K562 (cell line): Measurements from ENCODE around the gene PUM2. TPM values are rescaled to one million over a fixed set of nuclear protein-coding genes. Genes with fewer than 3 reads are reported as not detected.

Experiments used
- ATAC-seq: fragments of 200-7000 bp; cut with Tn5 transposase; 3 replicates; pipeline ENCODE4 v1.9.1; 2020; ENCODE audit warnings: moderate library complexity
- BruUV-seq: library from RNA; stranded (reverse); fragments of 400-500 nt; replicated peaks from 2 replicates; lab custom pipeline; 2021; lab: Mats Ljungman, UMichigan
- CTCF ChIA-PET: fragments of 300-600 bp; formaldehyde crosslinking; extraction: SDS; loops from one replicate; lab custom pipeline; 2021; ENCODE audit warnings: low intra/inter-chr PET ratio; lab: Yijun Ruan, JAX
- POLR2A ChIA-PET: fragments of 300-600, 350-650 bp; sonication (Branson Sonifier 250); formaldehyde crosslinking; extraction: SDS; loops from one replicate; lab custom pipeline; 2021; ENCODE audit warnings: antibody characterized with exemption, inconsistent platforms; lab: Yijun Ruan, JAX
- DNase-seq, 4 experiments: peaks; one replicate each; pipeline versions ENCODE4 v3.0.0 to v3.0.0-alpha.2; 2011 to 2018; ENCODE audit warnings: low spot score in 3 of 4, mixed read lengths in 3 of 4; ENCODE audit errors: extremely low read depth in 1 of 4
- FAIRE-seq: peaks from 2 replicates; lab custom pipeline; 2011; peaks lifted over from hg19 to GRCh38; lab: Jason Lieb, UNC
- H2AFZ ChIP-seq: 2 replicates; pipeline ENCODE4 v1.6.0; 2011; ENCODE audit warnings: low read depth, low read length, control low read depth, inconsistent platforms
- H3K27ac ChIP-seq: fragments of 200-600 bp; 3 replicates; pipeline ENCODE4 v1.8.0; 2011; ENCODE audit warnings: low read depth, mild to moderate bottlenecking, control low read depth, inconsistent platforms, low read length, moderate library complexity, mixed read lengths; ENCODE audit errors: extremely low read depth
- H3K27me3 ChIP-seq, 2 experiments: fragments of 300-600 bp in 1 of 2; 2 replicates in 1 of 2; 3 replicates in 1 of 2; pipeline versions ENCODE4 v1.6.0 to v1.8.0; 2011; ENCODE audit warnings: inconsistent platforms in 2 of 2, low read length in 2 of 2, mild to moderate bottlenecking in 1 of 2, mixed read lengths in 1 of 2, moderate library complexity in 1 of 2; ENCODE audit not compliant: control insufficient read depth in 2 of 2, insufficient read depth in 2 of 2
- H3K36me3 ChIP-seq: fragments of 300-600 bp; 3 replicates; pipeline ENCODE4 v1.8.0; 2011; ENCODE audit warnings: mild to moderate bottlenecking, low read length, inconsistent platforms; ENCODE audit not compliant: control insufficient read depth, insufficient read depth
- H3K4me1 ChIP-seq, 2 experiments: fragments of 200-600 bp in 1 of 2; replicated peaks in 1 of 2; 2 replicates in 1 of 2; 3 replicates in 1 of 2; pipeline versions ENCODE4 v1.5.1 to v1.8.0; 2011; ENCODE audit warnings: inconsistent platforms in 2 of 2, low read length in 2 of 2, mild to moderate bottlenecking in 1 of 2, mixed read lengths in 1 of 2, moderate library complexity in 1 of 2; ENCODE audit not compliant: control insufficient read depth in 2 of 2, insufficient read depth in 2 of 2
- H3K4me2 ChIP-seq: 2 replicates; pipeline ENCODE4 v1.6.1; 2011; ENCODE audit warnings: low read length, control low read depth, inconsistent platforms, mixed read lengths; ENCODE audit not compliant: insufficient read depth
- H3K4me3 ChIP-seq: fragments of 200-600 bp; sonication (generic), shearing (Covaris generic); 2 replicates; pipeline ENCODE4 v1.5.1; 2016; ENCODE audit warnings: control low read depth, inconsistent platforms
- H3K79me2 ChIP-seq: fragments of 200-600 bp; 3 replicates; pipeline ENCODE4 v1.8.0; 2011; ENCODE audit warnings: low read length, inconsistent platforms; ENCODE audit not compliant: control insufficient read depth, insufficient read depth
- H3K9ac ChIP-seq, 2 experiments: 2 replicates each; pipeline versions ENCODE4 v1.6.0 to v1.6.1; 2011; ENCODE audit warnings: low read depth in 2 of 2, low read length in 2 of 2, control low read depth in 1 of 2, inconsistent platforms in 1 of 2, mild to moderate bottlenecking in 1 of 2, mixed read lengths in 1 of 2; ENCODE audit not compliant: insufficient read depth in 1 of 2
- H3K9me1 ChIP-seq: one replicate; pipeline ENCODE4 v1.6.0; 2011; ENCODE audit warnings: inconsistent platforms, mild to moderate bottlenecking, low read length, moderate library complexity; ENCODE audit not compliant: control insufficient read depth, insufficient read depth
- H3K9me3 ChIP-seq: replicated peaks from 2 replicates; pipeline ENCODE4 v1.5.1; 2011; ENCODE audit warnings: low read depth, low read length, inconsistent platforms; ENCODE audit not compliant: control insufficient read depth, insufficient read depth
- H4K20me1 ChIP-seq: replicated peaks from 2 replicates; pipeline ENCODE4 v1.6.1; 2011; ENCODE audit warnings: low read length, inconsistent platforms, mixed read lengths; ENCODE audit not compliant: control insufficient read depth, insufficient read depth
- CCNT2 ChIP-seq: IDR thresholded peaks from 2 replicates; pipeline ENCODE4 v1.6.1; 2011; ENCODE audit warnings: borderline replicate concordance, low read depth, mild to moderate bottlenecking, moderate library complexity, mixed read lengths, low read length; ENCODE audit not compliant: insufficient read length; ENCODE audit errors: extremely low read depth
- CUX1 ChIP-seq: fragments of 200-800 bp; sonication (Bioruptor generic); IDR thresholded peaks from 2 replicates; pipeline ENCODE4 v1.6.1; 2016; ENCODE audit warnings: missing genetic modification characterization, missing compliant biosample characterization
- ELF1 ChIP-seq: fragments of 200-800 bp; sonication (Bioruptor generic); IDR thresholded peaks from 2 replicates; pipeline ENCODE4 v1.6.1; 2016; ENCODE audit warnings: missing genetic modification characterization, missing compliant biosample characterization
- EP300 ChIP-seq: IDR thresholded peaks from 2 replicates; pipeline ENCODE4 v1.6.1; 2012; ENCODE audit warnings: low read length, improper control_type of control experiment
- HEY1 ChIP-seq: fragments of 250-450 bp; sonication (Bioruptor Pico); IDR thresholded peaks from 2 replicates; pipeline ENCODE4 v1.5.0; 2020; ENCODE audit warnings: mild to moderate bottlenecking, moderate library complexity, borderline replicate concordance
- KLF1 ChIP-seq: fragments of 450-650 bp; IDR thresholded peaks from 2 replicates; pipeline ENCODE4 v1.6.1; 2016; ENCODE audit warnings: missing genetic modification characterization, missing compliant biosample characterization
- KLF6 ChIP-seq: fragments of 250-450 bp; sonication (Bioruptor Pico); IDR thresholded peaks from 2 replicates; pipeline ENCODE4 v1.4.0; 2020; ENCODE audit warnings: mild to moderate bottlenecking, moderate library complexity, borderline replicate concordance
- PTBP1 ChIP-seq: fragments of 200-400 bp; formaldehyde crosslinking; IDR thresholded peaks from 2 replicates; pipeline ENCODE4 v1.6.1; 2017; ENCODE audit warnings: low read depth, low read length
- SPI1 ChIP-seq: IDR thresholded peaks from 2 replicates; pipeline ENCODE4 v1.6.1; 2011; ENCODE audit warnings: low read depth, low read length, control low read depth, borderline replicate concordance
- TFAM ChIP-seq: fragments of 250-450 bp; sonication (Bioruptor Pico); conservative IDR thresholded peaks from 2 replicates; pipeline ENCODE4 v1.5.0; 2021; ENCODE audit warnings: mild to moderate bottlenecking, moderate library complexity
- ZBTB8A ChIP-seq: fragments of 450-650 bp; IDR thresholded peaks from 2 replicates; pipeline ENCODE4 v1.6.1; 2018; ENCODE audit warnings: mild to moderate bottlenecking, moderate library complexity; ENCODE audit not compliant: partially characterized antibody
- ZC3H4 ChIP-seq: sonication (generic); formaldehyde crosslinking; IDR thresholded peaks from 2 replicates; pipeline ENCODE4 v1.9.0; 2021; ENCODE audit warnings: missing genetic modification reagents, borderline replicate concordance
- ZFP36 ChIP-seq: fragments of 150-350 bp; IDR thresholded peaks from 2 replicates; pipeline ENCODE4 v1.6.1; 2018; ENCODE audit warnings: low read length, low read depth; ENCODE audit not compliant: partially characterized antibody
- ZNF232 ChIP-seq: sonication (generic); formaldehyde crosslinking; IDR thresholded peaks from 2 replicates; pipeline ENCODE4 v1.8.0; 2022; ENCODE audit warnings: mild to moderate bottlenecking, missing genetic modification reagents
- ZNF316 ChIP-seq: fragments of 450-650 bp; IDR thresholded peaks from 2 replicates; pipeline ENCODE4 v1.6.1; 2016
- ZNF764 ChIP-seq: fragments of 250-450 bp; sonication (Bioruptor Pico); IDR thresholded peaks from 2 replicates; pipeline ENCODE4 v1.4.0; 2020; ENCODE audit warnings: low read depth, mild to moderate bottlenecking, moderate library complexity
- WGBS: fragments of 100-300 bp; shearing (Covaris generic); methylation state at CpG from one replicate; pipeline ENCODE4 v1.1.6; 2016; ENCODE audit warnings: low coverage, mixed read lengths; ENCODE audit not compliant: insufficient coverage; ENCODE audit errors: missing lambda C conversion rate; 5-methylcytosine and 5-hydroxymethylcytosine counted together
- in situ Hi-C: fragments of 300-500 bp; cut with MboI; formaldehyde crosslinking; loops from 4 replicates; pipeline ENCODE4 v1.15.0; 2018; ENCODE audit warnings: inconsistent platforms, mixed read lengths
- intact Hi-C: fragments of 100-400 bp; cut with micrococcal nuclease; formaldehyde crosslinking; loops from 2 replicates; pipeline ENCODE4 v1.14.2; 2022
- polyA plus RNA-seq, 8 experiments: library from polyadenylated mRNA; depleted of rRNA in 4 of 8; stranded (reverse) in 5 of 8; unstranded in 3 of 8; fragments of >200 nt; fragmentation: Nextera tagmentation in 2 of 8; fragmentation: Illumina TruSeq in 1 of 8; extraction: Ambion mirVana in 2 of 8; extraction: Trizol in 1 of 8; gene quantifications; 2 replicates each; pipeline versions ENCODE4 v1.2.1 to v1.2.3, GENCODE V29; 2011 to 2014; ENCODE audit warnings: inconsistent platforms in 1 of 8, missing spikeins in 1 of 8
- total RNA-seq, 7 experiments: library from RNA; depleted of rRNA in 6 of 7; stranded (reverse); fragments of >200 nt in 6 of 7; fragmentation: Illumina TruSeq in 2 of 7; extraction: Trizol in 2 of 7; gene quantifications; 2 replicates each; pipeline versions ENCODE4 v1.2.1 to v1.2.3, GENCODE V29; 2011 to 2021; ENCODE audit warnings: low replicate concordance in 1 of 7

The PUM2 gene
- total and polyA plus RNA-seq, 9 of the 15 experiments (the other 6 are each of a cell fraction or from before 2014, with no cell fraction given) = 13.4 to 61.9 (median 28.3) TPM

- Histone ChIP-seq H3K4me2 (no peak overlapping the region), H4K20me1 (no peaks in the 10 kb centered on the region), H3K36me3 (no peaks in the 10 kb centered on the region), H3K79me2 (no peaks in the 10 kb centered on the region), H3K9me3 (no peaks in the 10 kb centered on the region), H2AFZ (no peak overlapping the region), H3K4me1 (no peaks in the 10 kb centered on the region), H3K27me3 (peaks cover 15 to 41% of the 10 kb centered on the region in 2 experiments), H3K9me1 (peaks cover 2% of the 10 kb centered on the region), H3K27ac (no peak overlapping the region), H3K4me3 (no peak overlapping the region), H3K9ac (no peak overlapping the region)
- ChIA-PET POLR2A (interaction anchor here (0.8 kb wide), 1 partner anchor 11 kb away, joined by 3 read pairs; no protein-coding TSS in a partner anchor), CTCF (no interaction called here)
- ATAC-seq = no peak
- no peak for TF ChIP-seq CUX1 (CRISPR knock-in tag)
- no peak for TF ChIP-seq SPI1
- no peak for TF ChIP-seq KLF1 (tag)
- no peak for TF ChIP-seq ZC3H4 (CRISPR knock-in tag)
- TF ChIP-seq EP300 = no peak
- no peak for TF ChIP-seq CCNT2
- no peak for TF ChIP-seq ZBTB8A
- no peak for TF ChIP-seq KLF6 (CRISPR knock-in tag)
- TF ChIP-seq ZFP36 = no peak
- TF ChIP-seq PTBP1 = no peak
- TF ChIP-seq ZNF764 (CRISPR knock-in tag) = no peak
- no peak for TF ChIP-seq ELF1 (tag)
- TF ChIP-seq HEY1 (CRISPR knock-in tag) = no peak
- no peak for TF ChIP-seq ZNF316
- no peak for TF ChIP-seq TFAM (CRISPR knock-in tag)
- no peak for TF ChIP-seq ZNF232 (CRISPR knock-in tag)
- in situ Hi-C loops (no loop called here), intact Hi-C loops (no loop called here)
- DNase-seq = no peak
- no peak for FAIRE-seq
- no TSS peak for BruUV-seq
- 9% methylated on average over 1 of the region's 1 CpG for WGBS
Measured at GRCh38 chr2:20400306-20400705, 49.7 kb upstream of the PUM2 start.
